ENCODE results near the gene ISG20.
A peak's percentile ranks its signal among the peaks of the same experiment; 100 is the strongest.

DNA sequence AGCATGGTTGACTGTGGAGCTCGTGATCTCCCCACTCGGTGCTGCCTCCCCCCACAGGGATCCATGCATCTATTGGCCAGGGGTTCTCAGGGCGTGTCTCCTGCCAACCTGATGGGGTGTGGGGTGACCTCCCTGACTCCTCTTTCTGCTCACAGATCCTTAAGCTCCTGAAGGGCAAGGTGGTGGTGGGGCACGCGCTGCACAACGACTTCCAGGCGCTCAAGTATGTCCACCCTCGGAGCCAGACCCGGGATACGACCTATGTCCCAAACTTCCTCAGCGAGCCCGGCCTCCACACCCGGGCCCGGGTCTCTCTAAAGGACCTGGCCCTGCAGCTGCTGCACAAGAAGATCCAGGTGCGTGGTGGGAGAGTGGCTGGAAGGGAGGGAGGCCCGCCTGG, 9.7 kb upstream of the ISG20 start:
- TF ChIP-seq, protein P1, sequence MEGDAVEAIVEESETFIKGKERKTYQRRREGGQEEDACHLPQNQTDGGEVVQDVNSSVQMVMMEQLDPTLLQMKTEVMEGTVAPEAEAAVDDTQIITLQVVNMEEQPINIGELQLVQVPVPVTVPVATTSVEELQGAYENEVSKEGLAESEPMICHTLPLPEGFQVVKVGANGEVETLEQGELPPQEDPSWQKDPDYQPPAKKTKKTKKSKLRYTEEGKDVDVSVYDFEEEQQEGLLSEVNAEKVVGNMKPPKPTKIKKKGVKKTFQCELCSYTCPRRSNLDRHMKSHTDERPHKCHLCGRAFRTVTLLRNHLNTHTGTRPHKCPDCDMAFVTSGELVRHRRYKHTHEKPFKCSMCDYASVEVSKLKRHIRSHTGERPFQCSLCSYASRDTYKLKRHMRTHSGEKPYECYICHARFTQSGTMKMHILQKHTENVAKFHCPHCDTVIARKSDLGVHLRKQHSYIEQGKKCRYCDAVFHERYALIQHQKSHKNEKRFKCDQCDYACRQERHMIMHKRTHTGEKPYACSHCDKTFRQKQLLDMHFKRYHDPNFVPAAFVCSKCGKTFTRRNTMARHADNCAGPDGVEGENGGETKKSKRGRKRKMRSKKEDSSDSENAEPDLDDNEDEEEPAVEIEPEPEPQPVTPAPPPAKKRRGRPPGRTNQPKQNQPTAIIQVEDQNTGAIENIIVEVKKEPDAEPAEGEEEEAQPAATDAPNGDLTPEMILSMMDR (IDR thresholded peaks at IDR 0.05; ENCODE audit: control extremely low read depth in 1 of 3, insufficient read depth in 1 of 3, low read depth in 1 of 3, low read length in 3 of 3) = no peak
- no peak for TF ChIP-seq TAF1 (IDR thresholded peaks at IDR 0.05; ENCODE audit: low read depth, low read length)
- TF ChIP-seq HDAC6 (IDR thresholded peaks at IDR 0.05; ENCODE audit: low read depth, low read length) = no peak
- no peak for TF ChIP-seq CREB1 (IDR thresholded peaks at IDR 0.05)
- TF ChIP-seq POLR2A (IDR thresholded peaks at IDR 0.05; ENCODE audit: control extremely low read depth in 1 of 2, low read depth in 2 of 2, low read length in 2 of 2) = peak in 1 of 2 experiments; percentile 39; a peak in 2 of 3 replicates
- TF ChIP-seq POLR2AphosphoS5 (IDR thresholded peaks at IDR 0.05; ENCODE audit: low read depth, low read length) = 0 out of 2 replicates have a peak, but pooled peaks have one; percentile 7
- no peak for TF ChIP-seq RBBP5 (IDR thresholded peaks at IDR 0.05; ENCODE audit: borderline replicate concordance, low read depth, low read length)
- no peak for TF ChIP-seq EZH2 (IDR thresholded peaks at IDR 0.05; ENCODE audit: low read depth, low read length, severe bottlenecking)
- TF ChIP-seq RNF2 (IDR thresholded peaks at IDR 0.05; ENCODE audit: borderline replicate concordance, low read depth, low read length, missing control alignments, poor library complexity, severe bottlenecking) = no peak
- no peak for TF ChIP-seq EP300 (IDR thresholded peaks at IDR 0.05; ENCODE audit: borderline replicate concordance in 1 of 2, low read depth in 2 of 2, low read length in 2 of 2)
- no peak for TF ChIP-seq EGR1 (IDR thresholded peaks at IDR 0.05; ENCODE audit: borderline replicate concordance, low read depth, low read length)
- TF ChIP-seq JUN (IDR thresholded peaks at IDR 0.05; ENCODE audit: low read depth, low read length) = no peak
- TF ChIP-seq CHD2 (IDR thresholded peaks at IDR 0.05; ENCODE audit: low read length) = no peak
